HEK293 (cell line): ENCODE results near the gene SYNE1.

Experiments
- CTCF ChIA-PET: fragments of 350-600 bp; formaldehyde crosslinking; extraction: SDS; loops from one replicate; lab custom pipeline; 2021; ENCODE audit warnings: antibody characterized with exemption; lab: Yijun Ruan, JAX
- POLR2A ChIA-PET: fragments of 300-600 bp; formaldehyde crosslinking; extraction: SDS; loops from one replicate; lab custom pipeline; 2020; ENCODE audit warnings: antibody characterized with exemption, inconsistent platforms; lab: Yijun Ruan, JAX
- H3K27ac ChIP-seq: fragments of 200-500 bp; sonication (Bioruptor generic); 2 replicates; pipeline ENCODE4 v1.5.1; 2014; ENCODE audit warnings: low read depth, low read length, control low read depth, inconsistent platforms; ENCODE audit errors: extremely low read depth
- H3K36me3 ChIP-seq, 2 experiments: fragments of 200-500 bp in 1 of 2; sonication (Bioruptor generic) in 1 of 2; 1 replicate in 1 of 2; 2 replicates in 1 of 2; pipeline ENCODE4 v1.5.1; 2014 to 2017; ENCODE audit warnings: inconsistent platforms in 2 of 2, low read length in 2 of 2; ENCODE audit not compliant: control insufficient read depth in 2 of 2, insufficient read depth in 1 of 2
- H3K4me1 ChIP-seq: fragments of 200-500 bp; sonication (Bioruptor generic); 2 replicates; pipeline ENCODE4 v1.5.1; 2014; ENCODE audit warnings: mild to moderate bottlenecking, low read length, inconsistent platforms; ENCODE audit not compliant: control insufficient read depth, insufficient read depth
- H3K4me3 ChIP-seq: 2 replicates; pipeline ENCODE4 v1.5.1; 2011; ENCODE audit warnings: low read depth, mild to moderate bottlenecking, control low read depth, low read length, moderate library complexity
- H3K9me3 ChIP-seq: fragments of 200-500 bp; sonication (Bioruptor generic); 2 replicates; pipeline ENCODE4 v1.5.1; 2014; ENCODE audit warnings: low read depth, low read length, inconsistent platforms; ENCODE audit not compliant: control insufficient read depth, insufficient read depth
- KLF1 ChIP-seq: fragments of 450-650 bp; formaldehyde crosslinking; IDR thresholded peaks from 2 replicates; pipeline ENCODE4 v1.5.1; 2016; ENCODE audit warnings: missing biosample characterization, missing genetic modification characterization
- OSR2 ChIP-seq: fragments of 450-650 bp; formaldehyde crosslinking; IDR thresholded peaks from 2 replicates; pipeline ENCODE4 v1.5.1; 2016; ENCODE audit warnings: missing biosample characterization, missing genetic modification characterization
- REPIN1 ChIP-seq: fragments of 450-650 bp; formaldehyde crosslinking; IDR thresholded peaks from 2 replicates; pipeline ENCODE4 v1.5.1; 2017; ENCODE audit warnings: missing biosample characterization, missing genetic modification characterization, low read depth
- SCRT2 ChIP-seq: fragments of 450-650 bp; formaldehyde crosslinking; IDR thresholded peaks from 2 replicates; pipeline ENCODE4 v1.5.1; 2016; ENCODE audit warnings: missing biosample characterization, missing genetic modification characterization
- YY1 ChIP-seq: fragments of 450-650 bp; formaldehyde crosslinking; IDR thresholded peaks from 2 replicates; pipeline ENCODE4 v1.5.1; 2018; ENCODE audit warnings: missing biosample characterization, missing genetic modification characterization
- ZNF121 ChIP-seq: fragments of 450-650 bp; formaldehyde crosslinking; IDR thresholded peaks from 2 replicates; pipeline ENCODE4 v1.5.1; 2016; ENCODE audit warnings: missing biosample characterization, missing genetic modification characterization
- ZNF132 ChIP-seq: fragments of 450-650 bp; formaldehyde crosslinking; IDR thresholded peaks from 2 replicates; pipeline ENCODE4 v1.5.1; 2017; ENCODE audit warnings: missing biosample characterization, missing genetic modification characterization, borderline replicate concordance
- ZNF157 ChIP-seq: fragments of 450-650 bp; formaldehyde crosslinking; IDR thresholded peaks from 2 replicates; pipeline ENCODE4 v1.5.1; 2016; ENCODE audit warnings: missing biosample characterization, missing genetic modification characterization
- ZNF175 ChIP-seq: fragments of 450-650 bp; formaldehyde crosslinking; IDR thresholded peaks from 2 replicates; pipeline ENCODE4 v1.5.1; 2016; ENCODE audit warnings: missing biosample characterization, missing genetic modification characterization
- ZNF184 ChIP-seq: fragments of 450-650 bp; IDR thresholded peaks from 2 replicates; pipeline ENCODE4 v1.5.1; 2018; ENCODE audit warnings: missing biosample characterization, mild to moderate bottlenecking, missing genetic modification characterization
- ZNF24 ChIP-seq: fragments of 450-650 bp; formaldehyde crosslinking; IDR thresholded peaks from 2 replicates; pipeline ENCODE4 v1.5.1; 2016; ENCODE audit warnings: missing biosample characterization, missing genetic modification characterization
- ZNF391 ChIP-seq: fragments of 450-650 bp; formaldehyde crosslinking; IDR thresholded peaks from 2 replicates; pipeline ENCODE4 v1.5.1; 2016; ENCODE audit warnings: low read depth, missing biosample characterization, missing genetic modification characterization, borderline replicate concordance
- ZNF433 ChIP-seq: fragments of 450-650 bp; formaldehyde crosslinking; IDR thresholded peaks from 2 replicates; pipeline ENCODE4 v1.5.1; 2016; ENCODE audit warnings: missing biosample characterization, missing genetic modification characterization, low read depth
- ZNF600 ChIP-seq: fragments of 450-650 bp; formaldehyde crosslinking; IDR thresholded peaks from 2 replicates; pipeline ENCODE4 v1.5.1; 2016; ENCODE audit warnings: missing biosample characterization, missing genetic modification characterization
- ZXDB ChIP-seq: fragments of 450-650 bp; formaldehyde crosslinking; IDR thresholded peaks from 2 replicates; pipeline ENCODE4 v1.5.1; 2016; ENCODE audit warnings: missing biosample characterization, missing genetic modification characterization
- TF ChIP-seq, protein P1 (sequence below): fragments of 450-650 bp; formaldehyde crosslinking; IDR thresholded peaks from 2 replicates; pipeline ENCODE4 v1.5.1; 2016; ENCODE audit warnings: missing biosample characterization, missing genetic modification characterization, borderline replicate concordance
- TF ChIP-seq, protein P2 (sequence below): fragments of 450-650 bp; formaldehyde crosslinking; IDR thresholded peaks from 2 replicates; pipeline ENCODE4 v1.5.1; 2016; ENCODE audit warnings: missing biosample characterization, missing genetic modification characterization
- TF ChIP-seq, protein P3 (sequence below): fragments of 450-650 bp; formaldehyde crosslinking; IDR thresholded peaks from 2 replicates; pipeline ENCODE4 v1.5.1; 2016; ENCODE audit warnings: missing biosample characterization, missing genetic modification characterization
- TF ChIP-seq, protein P4 (sequence below): fragments of 450-650 bp; formaldehyde crosslinking; IDR thresholded peaks from 2 replicates; pipeline ENCODE4 v1.5.1; 2016; ENCODE audit warnings: missing biosample characterization, missing genetic modification characterization
- TF ChIP-seq, protein P5 (sequence below): fragments of 450-650 bp; IDR thresholded peaks from 2 replicates; pipeline ENCODE4 v1.5.1; 2018; ENCODE audit warnings: missing biosample characterization, missing genetic modification characterization
- TF ChIP-seq, protein P6 (sequence below): fragments of 450-650 bp; formaldehyde crosslinking; IDR thresholded peaks from 2 replicates; pipeline ENCODE4 v1.5.1; 2017; ENCODE audit warnings: missing biosample characterization, missing genetic modification characterization
- TF ChIP-seq, protein P7 (sequence below): fragments of 450-650 bp; formaldehyde crosslinking; IDR thresholded peaks from 2 replicates; pipeline ENCODE4 v1.5.0; 2017; ENCODE audit warnings: missing biosample characterization, missing genetic modification characterization, borderline replicate concordance

The SYNE1 gene

DNA sequence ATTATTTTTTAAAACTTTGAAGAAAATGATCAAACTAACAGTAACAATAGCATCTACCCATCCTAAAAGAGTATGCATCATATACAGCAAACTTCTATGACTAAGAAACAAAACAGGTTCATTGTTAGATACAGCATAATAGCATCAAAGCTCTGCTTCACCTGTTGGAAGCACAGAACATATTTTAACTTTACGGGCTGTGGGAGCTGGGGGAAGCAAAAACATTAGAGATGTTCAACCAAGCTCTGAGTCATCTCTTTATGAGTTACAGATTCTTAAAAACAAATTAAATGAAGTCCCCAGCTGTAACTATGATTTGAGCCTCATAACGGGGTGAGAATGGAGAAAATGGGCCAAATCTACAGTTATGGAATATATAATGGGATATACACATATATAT, 63.4 kb downstream of the SYNE1 start:
- TF ChIP-seq SCRT2 (peak; percentile 91), ZNF184 (tag by site-specific recombination) (no peak), OSR2 (tag by site-specific recombination) (0 out of 2 replicates have a peak, but pooled peaks have one; percentile 24), ZNF121 (tag by site-specific recombination) (no peak), ZNF157 (no peak), ZNF175 (tag by site-specific recombination) (no peak), REPIN1 (tag by site-specific recombination) (no peak), ZNF391 (tag by site-specific recombination) (no peak), ZNF132 (tag by site-specific recombination) (no peak), YY1 (no peak)
- TF ChIP-seq, protein P1, sequence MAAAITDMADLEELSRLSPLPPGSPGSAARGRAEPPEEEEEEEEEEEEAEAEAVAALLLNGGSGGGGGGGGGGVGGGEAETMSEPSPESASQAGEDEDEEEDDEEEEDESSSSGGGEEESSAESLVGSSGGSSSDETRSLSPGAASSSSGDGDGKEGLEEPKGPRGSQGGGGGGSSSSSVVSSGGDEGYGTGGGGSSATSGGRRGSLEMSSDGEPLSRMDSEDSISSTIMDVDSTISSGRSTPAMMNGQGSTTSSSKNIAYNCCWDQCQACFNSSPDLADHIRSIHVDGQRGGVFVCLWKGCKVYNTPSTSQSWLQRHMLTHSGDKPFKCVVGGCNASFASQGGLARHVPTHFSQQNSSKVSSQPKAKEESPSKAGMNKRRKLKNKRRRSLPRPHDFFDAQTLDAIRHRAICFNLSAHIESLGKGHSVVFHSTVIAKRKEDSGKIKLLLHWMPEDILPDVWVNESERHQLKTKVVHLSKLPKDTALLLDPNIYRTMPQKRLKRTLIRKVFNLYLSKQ, result no peak
- Histone ChIP-seq H3K36me3 (no peaks in the 10 kb centered on the region), H3K4me3 (no peak overlapping the region), H3K27ac (no peak overlapping the region), H3K9me3 (no peaks in the 10 kb centered on the region), H3K4me1 (peaks cover 34% of the 10 kb centered on the region)
- ChIA-PET CTCF (no interaction called here), POLR2A (no interaction called here)

DNA sequence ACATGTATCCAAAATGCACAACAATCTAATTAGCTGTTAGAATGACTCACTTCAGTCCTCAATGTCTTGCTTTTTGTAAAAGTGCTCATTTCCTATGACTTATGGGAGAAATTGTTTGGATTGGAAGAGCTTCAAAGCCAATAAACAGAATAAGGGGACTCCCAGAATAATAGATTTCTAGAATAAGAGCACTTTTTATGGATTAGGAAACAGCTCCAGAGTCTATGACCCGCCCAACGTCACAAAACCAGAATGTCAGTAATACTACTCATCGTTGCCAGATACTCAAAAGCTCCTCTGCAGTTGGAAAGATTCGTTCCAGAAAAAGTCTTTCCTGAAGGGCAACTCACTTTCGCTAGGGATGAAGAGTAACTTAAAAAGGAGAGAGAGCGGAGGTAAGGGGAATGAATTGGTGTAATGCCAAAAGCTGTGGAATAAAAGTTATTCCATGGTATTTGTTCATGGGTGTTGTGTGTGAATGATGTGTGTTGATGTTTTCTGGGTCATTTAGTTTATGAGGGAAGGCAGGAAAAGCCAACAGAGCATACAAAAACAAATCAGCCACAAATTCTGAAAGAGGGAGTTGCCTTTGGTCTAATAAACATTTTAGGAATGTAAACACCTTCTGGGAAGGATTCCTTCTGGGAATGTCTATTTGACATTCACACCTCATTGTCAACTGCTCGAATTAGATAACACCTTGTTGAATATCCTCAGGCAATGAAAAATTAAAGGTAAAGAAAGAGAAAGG, 64.6 kb downstream of the SYNE1 start:
- Histone ChIP-seq H3K4me3 (no peak overlapping the region), H3K27ac (peak overlapping the region; percentile 72), H3K4me1 (peaks cover 34% of the 10 kb centered on the region), H3K9me3 (no peaks in the 10 kb centered on the region), H3K36me3 (no peaks in the 10 kb centered on the region)
- POLR2A ChIA-PET, result interaction anchor here (0.7 kb wide), 1 partner anchor 23 kb away, joined by 4 read pairs; no protein-coding TSS in a partner anchor
- CTCF ChIA-PET, result interaction anchor here (0.7 to 1.6 kb wide), 2 partner anchors 23 to 70 kb away, joined by 3 to 7 read pairs; no protein-coding TSS in a partner anchor
- TF ChIP-seq, protein P2, sequence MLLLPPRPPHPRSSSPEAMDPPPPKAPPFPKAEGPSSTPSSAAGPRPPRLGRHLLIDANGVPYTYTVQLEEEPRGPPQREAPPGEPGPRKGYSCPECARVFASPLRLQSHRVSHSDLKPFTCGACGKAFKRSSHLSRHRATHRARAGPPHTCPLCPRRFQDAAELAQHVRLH (tag by site-specific recombination), result peak; percentile 77
- TF ChIP-seq, protein P3, sequence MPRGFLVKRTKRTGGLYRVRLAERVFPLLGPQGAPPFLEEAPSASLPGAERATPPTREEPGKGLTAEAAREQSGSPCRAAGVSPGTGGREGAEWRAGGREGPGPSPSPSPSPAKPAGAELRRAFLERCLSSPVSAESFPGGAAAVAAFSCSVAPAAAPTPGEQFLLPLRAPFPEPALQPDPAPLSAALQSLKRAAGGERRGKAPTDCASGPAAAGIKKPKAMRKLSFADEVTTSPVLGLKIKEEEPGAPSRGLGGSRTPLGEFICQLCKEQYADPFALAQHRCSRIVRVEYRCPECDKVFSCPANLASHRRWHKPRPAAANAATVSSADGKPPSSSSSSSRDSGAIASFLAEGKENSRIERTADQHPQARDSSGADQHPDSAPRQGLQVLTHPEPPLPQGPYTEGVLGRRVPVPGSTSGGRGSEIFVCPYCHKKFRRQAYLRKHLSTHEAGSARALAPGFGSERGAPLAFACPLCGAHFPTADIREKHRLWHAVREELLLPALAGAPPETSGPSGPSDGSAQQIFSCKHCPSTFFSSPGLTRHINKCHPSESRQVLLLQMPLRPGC (tag by site-specific recombination), result peak; percentile 92
- TF ChIP-seq KLF1 (tag by site-specific recombination) (peak; percentile 88), ZXDB (tag by site-specific recombination) (peak; percentile 80), ZNF600 (peak; percentile 24; the same call in 1 of the 2 replicates), ZNF24 (tag by site-specific recombination) (peak; percentile 71), ZNF433 (tag by site-specific recombination) (no peak)
- TF ChIP-seq, protein P4, sequence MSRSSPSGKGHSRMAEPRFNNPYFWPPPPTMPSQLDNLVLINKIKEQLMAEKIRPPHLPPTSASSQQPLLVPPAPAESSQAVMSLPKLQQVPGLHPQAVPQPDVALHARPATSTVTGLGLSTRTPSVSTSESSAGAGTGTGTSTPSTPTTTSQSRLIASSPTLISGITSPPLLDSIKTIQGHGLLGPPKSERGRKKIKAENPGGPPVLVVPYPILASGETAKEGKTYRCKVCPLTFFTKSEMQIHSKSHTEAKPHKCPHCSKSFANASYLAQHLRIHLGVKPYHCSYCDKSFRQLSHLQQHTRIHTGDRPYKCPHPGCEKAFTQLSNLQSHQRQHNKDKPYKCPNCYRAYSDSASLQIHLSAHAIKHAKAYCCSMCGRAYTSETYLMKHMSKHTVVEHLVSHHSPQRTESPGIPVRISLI (tag by site-specific recombination), result 0 out of 2 replicates have a peak, but pooled peaks have one; percentile 20
- TF ChIP-seq, protein P5, sequence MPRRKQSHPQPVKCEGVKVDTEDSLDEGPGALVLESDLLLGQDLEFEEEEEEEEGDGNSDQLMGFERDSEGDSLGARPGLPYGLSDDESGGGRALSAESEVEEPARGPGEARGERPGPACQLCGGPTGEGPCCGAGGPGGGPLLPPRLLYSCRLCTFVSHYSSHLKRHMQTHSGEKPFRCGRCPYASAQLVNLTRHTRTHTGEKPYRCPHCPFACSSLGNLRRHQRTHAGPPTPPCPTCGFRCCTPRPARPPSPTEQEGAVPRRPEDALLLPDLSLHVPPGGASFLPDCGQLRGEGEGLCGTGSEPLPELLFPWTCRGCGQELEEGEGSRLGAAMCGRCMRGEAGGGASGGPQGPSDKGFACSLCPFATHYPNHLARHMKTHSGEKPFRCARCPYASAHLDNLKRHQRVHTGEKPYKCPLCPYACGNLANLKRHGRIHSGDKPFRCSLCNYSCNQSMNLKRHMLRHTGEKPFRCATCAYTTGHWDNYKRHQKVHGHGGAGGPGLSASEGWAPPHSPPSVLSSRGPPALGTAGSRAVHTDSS, result peak; percentile 68; the same call in 1 of the 2 replicates
- TF ChIP-seq, protein P6, sequence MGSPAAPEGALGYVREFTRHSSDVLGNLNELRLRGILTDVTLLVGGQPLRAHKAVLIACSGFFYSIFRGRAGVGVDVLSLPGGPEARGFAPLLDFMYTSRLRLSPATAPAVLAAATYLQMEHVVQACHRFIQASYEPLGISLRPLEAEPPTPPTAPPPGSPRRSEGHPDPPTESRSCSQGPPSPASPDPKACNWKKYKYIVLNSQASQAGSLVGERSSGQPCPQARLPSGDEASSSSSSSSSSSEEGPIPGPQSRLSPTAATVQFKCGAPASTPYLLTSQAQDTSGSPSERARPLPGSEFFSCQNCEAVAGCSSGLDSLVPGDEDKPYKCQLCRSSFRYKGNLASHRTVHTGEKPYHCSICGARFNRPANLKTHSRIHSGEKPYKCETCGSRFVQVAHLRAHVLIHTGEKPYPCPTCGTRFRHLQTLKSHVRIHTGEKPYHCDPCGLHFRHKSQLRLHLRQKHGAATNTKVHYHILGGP (tag by site-specific recombination), result peak; percentile 96
- TF ChIP-seq, protein P7, sequence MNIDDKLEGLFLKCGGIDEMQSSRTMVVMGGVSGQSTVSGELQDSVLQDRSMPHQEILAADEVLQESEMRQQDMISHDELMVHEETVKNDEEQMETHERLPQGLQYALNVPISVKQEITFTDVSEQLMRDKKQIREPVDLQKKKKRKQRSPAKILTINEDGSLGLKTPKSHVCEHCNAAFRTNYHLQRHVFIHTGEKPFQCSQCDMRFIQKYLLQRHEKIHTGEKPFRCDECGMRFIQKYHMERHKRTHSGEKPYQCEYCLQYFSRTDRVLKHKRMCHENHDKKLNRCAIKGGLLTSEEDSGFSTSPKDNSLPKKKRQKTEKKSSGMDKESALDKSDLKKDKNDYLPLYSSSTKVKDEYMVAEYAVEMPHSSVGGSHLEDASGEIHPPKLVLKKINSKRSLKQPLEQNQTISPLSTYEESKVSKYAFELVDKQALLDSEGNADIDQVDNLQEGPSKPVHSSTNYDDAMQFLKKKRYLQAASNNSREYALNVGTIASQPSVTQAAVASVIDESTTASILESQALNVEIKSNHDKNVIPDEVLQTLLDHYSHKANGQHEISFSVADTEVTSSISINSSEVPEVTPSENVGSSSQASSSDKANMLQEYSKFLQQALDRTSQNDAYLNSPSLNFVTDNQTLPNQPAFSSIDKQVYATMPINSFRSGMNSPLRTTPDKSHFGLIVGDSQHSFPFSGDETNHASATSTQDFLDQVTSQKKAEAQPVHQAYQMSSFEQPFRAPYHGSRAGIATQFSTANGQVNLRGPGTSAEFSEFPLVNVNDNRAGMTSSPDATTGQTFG (tag by site-specific recombination), result no peak
